Stimulated activated CD8-positive, alpha-beta memory T cell treated with anti-CD3 and anti-CD28 coated beads, Interleukin-15, amount 100 ng/mL, for 4 hours (primary cell): ENCODE data around the gene ZC3H12C.

Experiments used
- DNase-seq, 2 donors: peaks; one replicate each; pipeline ENCODE4 v3.0.0-alpha.2; 2020; ENCODE audit warnings: low read depth in 2 of 2

ZC3H12C gene

GRCh38 chr11:110219006-110219785, 126.0 kb downstream of the ZC3H12C start:
- DNase-seq = no peak
